Measurements from ENCODE around the gene HTR5A. TPM values are rescaled to one million over a fixed set of nuclear protein-coding genes. Genes with fewer than 3 reads are reported as not detected.

The HTR5A gene
- total RNA-seq, 2 experiments from 2014 or later, result not detected

- Histone ChIP-seq H3K4me3 (ENCODE audit: low read length) (no peak overlapping the region), H3K9me3 (ENCODE audit: control insufficient read depth in 1 of 2, insufficient read depth in 1 of 2, low read length in 2 of 2) (peaks cover 0 to 3% of the 10 kb centered on the region in 2 experiments), H3K36me3 (ENCODE audit: insufficient read depth, low read length) (no peaks in the 10 kb centered on the region), H3K27ac (ENCODE audit: low read depth in 1 of 2, low read length in 2 of 2) (no peak overlapping the region), H3K4me1 (ENCODE audit: insufficient read depth, low read length) (no peaks in the 10 kb centered on the region), H3K27me3 (ENCODE audit: control insufficient read depth in 1 of 2, insufficient read depth in 2 of 2, low read length in 2 of 2) (peaks cover 3 to 6% of the 10 kb centered on the region in 2 experiments)
- TF ChIP-seq CTCF (IDR thresholded peaks at IDR 0.05), result no peak
- Mint-ChIP-seq H3K36me3 (ENCODE audit: low read depth) (no peaks in the 10 kb centered on the region), H3K9me3 (no peaks in the 10 kb centered on the region), H3K4me3 (no peak overlapping the region), H3K4me1 (ENCODE audit: low read depth) (no peaks in the 10 kb centered on the region), H3K27ac (no peak overlapping the region), H3K27me3 (peaks cover 30% of the 10 kb centered on the region)
- ATAC-seq (ENCODE audit: poor library complexity) (no peak), DNase-seq (no peak)
- ChIA-PET POLR2A (no interaction called here), CTCF (no interaction called here)
- intact Hi-C loops (cut with DNase I, micrococcal nuclease), result no loop called here
Measured at GRCh38 chr7:155108144-155108901, 38.2 kb downstream of the HTR5A start.

GRCh38 chr7:155109121-155109520 is 39.0 kb downstream of the HTR5A start:
- Histone ChIP-seq H3K27ac (ENCODE audit: low read depth in 1 of 2, low read length in 2 of 2) (no peak overlapping the region), H3K36me3 (ENCODE audit: insufficient read depth, low read length) (no peaks in the 10 kb centered on the region), H3K4me1 (ENCODE audit: insufficient read depth, low read length) (no peaks in the 10 kb centered on the region), H3K4me3 (ENCODE audit: low read length) (no peak overlapping the region), H3K27me3 (ENCODE audit: control insufficient read depth in 1 of 2, insufficient read depth in 2 of 2, low read length in 2 of 2) (peaks cover 0 to 6% of the 10 kb centered on the region in 2 experiments), H3K9me3 (ENCODE audit: control insufficient read depth in 1 of 2, insufficient read depth in 1 of 2, low read length in 2 of 2) (peaks cover 0 to 3% of the 10 kb centered on the region in 2 experiments)
- no peaks in the 10 kb centered on the region for H3K36me3 Mint-ChIP-seq (ENCODE audit: low read depth)
- no peak for DNase-seq
- intact Hi-C loops (cut with DNase I, micrococcal nuclease), result no loop called here
- TF ChIP-seq CTCF (IDR thresholded peaks at IDR 0.05), result no peak
- ATAC-seq (ENCODE audit: poor library complexity), result no peak
- no peak overlapping the region for H3K4me3 Mint-ChIP-seq
- H3K27ac Mint-ChIP-seq, result no peak overlapping the region
- ChIA-PET CTCF (no interaction called here), POLR2A (no interaction called here)
- peaks cover 30% of the 10 kb centered on the region for H3K27me3 Mint-ChIP-seq
- H3K4me1 Mint-ChIP-seq (ENCODE audit: low read depth), result no peaks in the 10 kb centered on the region
- H3K9me3 Mint-ChIP-seq, result no peaks in the 10 kb centered on the region

- Mint-ChIP-seq H3K27ac (no peak overlapping the region), H3K36me3 (ENCODE audit: low read depth) (no peaks in the 10 kb centered on the region), H3K4me3 (no peak overlapping the region), H3K27me3 (peaks cover 24% of the 10 kb centered on the region), H3K4me1 (ENCODE audit: low read depth) (no peaks in the 10 kb centered on the region), H3K9me3 (peaks cover 9% of the 10 kb centered on the region)
- H3K27ac ChIP-seq (ENCODE audit: low read depth in 1 of 2, low read length in 2 of 2), result no peak overlapping the region
- ChIA-PET CTCF (no interaction called here), POLR2A (no interaction called here)
- TF ChIP-seq CTCF (IDR thresholded peaks at IDR 0.05), result no peak
- peaks cover 3 to 4% of the 10 kb centered on the region in 2 experiments for H3K27me3 ChIP-seq (ENCODE audit: control insufficient read depth in 1 of 2, insufficient read depth in 2 of 2, low read length in 2 of 2)
- H3K9me3 ChIP-seq (ENCODE audit: control insufficient read depth in 1 of 2, insufficient read depth in 1 of 2, low read length in 2 of 2), result peaks cover 7 to 11% of the 10 kb centered on the region in 2 experiments
- ATAC-seq (ENCODE audit: poor library complexity) (no peak), DNase-seq (no peak)
- no peaks in the 10 kb centered on the region for H3K4me1 ChIP-seq (ENCODE audit: insufficient read depth, low read length)
- intact Hi-C loops (cut with DNase I, micrococcal nuclease), result no loop called here
- H3K36me3 ChIP-seq (ENCODE audit: insufficient read depth, low read length), result no peaks in the 10 kb centered on the region
- H3K4me3 ChIP-seq (ENCODE audit: low read length), result no peak overlapping the region
Measured at GRCh38 chr7:155115288-155115687, 45.2 kb downstream of the HTR5A start.
